GM12801 (cell line): ENCODE results near the gene PRICKLE2.

Source experiments
- TF ChIP-seq, protein P1 (sequence below): IDR thresholded peaks from one replicate; pipeline ENCODE4 v1.5.1; 2011; ENCODE audit warnings: control low read depth; ENCODE audit not compliant: insufficient read length; ENCODE audit errors: extremely low read depth

PRICKLE2 gene

DNA sequence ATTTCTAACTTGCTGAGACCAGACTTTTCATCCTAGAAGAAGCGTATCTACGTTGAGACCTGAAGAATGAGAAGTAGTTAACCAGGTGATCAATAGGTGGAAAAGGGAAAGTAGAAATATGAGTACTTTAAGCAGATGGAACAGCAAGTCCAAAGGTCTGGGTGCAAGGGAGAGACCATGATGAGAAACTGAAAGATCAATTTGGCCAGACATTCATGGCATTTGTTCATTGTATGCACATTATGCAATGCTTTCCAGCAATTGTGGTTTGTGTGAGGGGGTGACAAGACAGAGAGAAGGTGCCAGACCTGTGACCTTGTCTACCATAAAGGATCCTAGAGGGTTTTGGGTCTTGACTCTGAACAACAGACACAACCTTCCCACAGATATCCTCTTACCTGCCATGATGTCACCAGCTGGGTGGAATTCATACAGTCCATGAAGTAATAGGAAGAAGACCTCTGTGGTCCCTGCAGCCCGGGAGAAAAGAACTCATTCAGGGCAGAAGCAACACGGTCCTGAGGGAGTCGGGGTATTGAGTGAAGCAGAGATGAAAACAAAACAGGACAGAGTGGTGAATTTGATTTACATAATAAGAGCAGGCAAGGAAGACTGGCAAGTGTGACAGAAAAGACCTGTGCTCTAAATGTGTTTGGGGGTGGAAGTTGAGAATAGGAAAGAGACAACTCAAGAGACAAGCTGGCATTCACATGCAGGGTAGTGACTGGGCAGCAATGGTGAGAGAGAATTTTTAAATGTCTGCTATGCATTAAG lies 138.6 kb downstream of the PRICKLE2 start:
- TF ChIP-seq, protein P1, sequence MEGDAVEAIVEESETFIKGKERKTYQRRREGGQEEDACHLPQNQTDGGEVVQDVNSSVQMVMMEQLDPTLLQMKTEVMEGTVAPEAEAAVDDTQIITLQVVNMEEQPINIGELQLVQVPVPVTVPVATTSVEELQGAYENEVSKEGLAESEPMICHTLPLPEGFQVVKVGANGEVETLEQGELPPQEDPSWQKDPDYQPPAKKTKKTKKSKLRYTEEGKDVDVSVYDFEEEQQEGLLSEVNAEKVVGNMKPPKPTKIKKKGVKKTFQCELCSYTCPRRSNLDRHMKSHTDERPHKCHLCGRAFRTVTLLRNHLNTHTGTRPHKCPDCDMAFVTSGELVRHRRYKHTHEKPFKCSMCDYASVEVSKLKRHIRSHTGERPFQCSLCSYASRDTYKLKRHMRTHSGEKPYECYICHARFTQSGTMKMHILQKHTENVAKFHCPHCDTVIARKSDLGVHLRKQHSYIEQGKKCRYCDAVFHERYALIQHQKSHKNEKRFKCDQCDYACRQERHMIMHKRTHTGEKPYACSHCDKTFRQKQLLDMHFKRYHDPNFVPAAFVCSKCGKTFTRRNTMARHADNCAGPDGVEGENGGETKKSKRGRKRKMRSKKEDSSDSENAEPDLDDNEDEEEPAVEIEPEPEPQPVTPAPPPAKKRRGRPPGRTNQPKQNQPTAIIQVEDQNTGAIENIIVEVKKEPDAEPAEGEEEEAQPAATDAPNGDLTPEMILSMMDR: no peak

DNA sequence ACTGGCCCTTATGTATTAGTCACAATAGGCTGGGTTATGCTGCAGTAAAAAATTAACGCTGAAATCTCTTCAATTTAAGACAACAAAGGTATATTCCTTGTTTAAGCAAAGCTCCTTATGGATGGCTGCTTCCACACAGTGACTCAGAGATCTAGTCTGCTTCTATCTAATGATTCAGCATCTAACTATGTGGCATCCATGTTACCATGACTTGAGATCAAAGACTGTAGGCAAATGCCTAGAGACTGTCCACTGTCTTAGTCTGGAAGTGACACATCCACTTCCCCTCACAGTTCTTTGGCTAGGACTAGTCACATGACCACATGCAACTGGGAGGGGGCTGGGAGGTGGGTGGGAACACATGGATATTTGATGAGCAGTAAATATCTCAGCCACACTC lies 140.6 kb downstream of the PRICKLE2 start:
- TF ChIP-seq, protein P1: no peak

DNA sequence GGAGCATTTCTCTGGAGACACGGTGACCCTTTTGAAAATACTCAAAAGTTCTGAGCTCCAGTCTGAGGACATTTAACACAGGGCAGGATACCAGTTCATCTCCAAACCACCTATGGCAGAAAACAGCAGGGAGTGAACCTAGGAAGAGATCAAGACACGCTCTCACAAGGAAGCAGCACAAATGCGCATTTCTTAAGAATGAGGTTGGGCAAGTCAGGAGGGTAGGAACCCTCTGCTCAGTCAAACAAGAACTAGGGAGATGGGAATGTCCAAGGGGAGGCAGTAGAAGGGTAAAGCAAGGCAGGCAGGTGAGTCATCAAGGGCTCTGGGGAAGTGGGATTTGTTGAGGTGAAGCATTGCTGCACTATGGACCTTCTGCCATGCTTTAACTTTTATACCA lies 141.7 kb downstream of the PRICKLE2 start:
- TF ChIP-seq, protein P1: no peak

DNA sequence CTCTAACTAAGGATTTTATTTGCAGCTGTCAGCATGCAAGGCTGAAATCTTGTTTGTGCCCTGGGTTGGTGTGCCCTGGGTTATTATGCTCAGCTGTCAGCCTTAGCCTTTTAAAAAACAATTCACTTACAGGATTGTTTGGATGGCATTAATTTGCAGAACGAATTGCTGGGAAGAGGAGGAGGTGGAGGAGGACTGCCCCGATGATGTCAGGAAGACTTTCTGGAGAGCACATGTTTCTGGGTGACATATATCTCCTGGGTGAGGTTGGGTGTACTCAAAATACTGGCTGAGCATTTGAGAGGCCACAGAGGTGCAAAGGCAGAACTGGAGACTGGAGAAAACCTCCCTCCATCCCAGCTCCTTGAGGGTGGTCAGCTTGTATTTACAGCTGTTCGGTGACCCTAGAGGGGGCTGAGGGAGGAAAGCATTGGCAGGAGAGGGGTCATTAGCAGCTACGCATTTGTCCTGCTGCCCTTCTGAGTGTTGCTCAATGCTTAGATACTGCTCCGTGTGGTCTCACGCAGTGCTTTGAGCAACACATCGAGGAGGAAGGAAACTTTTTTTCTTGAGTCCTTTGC lies 142.2 kb downstream of the PRICKLE2 start:
- TF ChIP-seq, protein P1: no peak

DNA sequence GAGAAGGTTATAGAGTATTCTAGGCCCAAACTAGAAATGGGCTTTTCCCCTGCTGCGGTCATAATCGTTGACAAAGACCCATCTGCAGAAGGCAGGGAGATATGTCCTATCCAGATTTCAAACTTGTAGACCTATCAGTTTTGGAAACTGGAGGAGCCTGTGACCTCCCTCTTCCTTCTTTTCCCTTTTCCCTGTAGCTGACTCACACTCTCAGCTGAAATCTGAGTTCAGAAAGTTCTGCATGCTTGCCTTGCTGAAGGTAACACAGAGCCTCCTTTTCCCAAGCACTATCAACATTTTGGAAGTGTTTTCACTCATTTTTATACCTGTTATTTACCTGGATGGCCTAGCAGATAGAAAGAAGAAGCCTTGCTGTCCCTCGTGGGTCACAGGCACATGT lies 142.9 kb downstream of the PRICKLE2 start:
- TF ChIP-seq, protein P1: no peak

DNA sequence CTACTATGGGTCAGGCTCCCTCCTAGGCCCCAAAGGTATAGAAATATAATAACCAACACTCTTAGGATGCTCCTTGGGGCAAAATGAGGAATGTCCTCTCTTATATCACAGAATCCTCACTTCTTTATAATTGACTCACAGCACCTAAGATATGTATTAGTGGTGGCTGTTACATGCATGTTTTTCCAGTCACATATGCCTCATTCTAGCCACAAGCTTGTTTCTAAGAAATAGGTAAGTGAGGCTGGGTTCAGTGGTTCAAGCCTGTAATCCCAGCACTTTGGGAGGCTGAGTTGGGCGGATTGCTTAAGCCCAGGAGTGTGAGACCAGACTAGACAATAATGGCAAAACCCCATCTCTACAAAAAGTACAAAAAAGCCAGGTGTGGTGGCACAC lies 144.0 kb downstream of the PRICKLE2 start:
- TF ChIP-seq, protein P1: no peak

DNA sequence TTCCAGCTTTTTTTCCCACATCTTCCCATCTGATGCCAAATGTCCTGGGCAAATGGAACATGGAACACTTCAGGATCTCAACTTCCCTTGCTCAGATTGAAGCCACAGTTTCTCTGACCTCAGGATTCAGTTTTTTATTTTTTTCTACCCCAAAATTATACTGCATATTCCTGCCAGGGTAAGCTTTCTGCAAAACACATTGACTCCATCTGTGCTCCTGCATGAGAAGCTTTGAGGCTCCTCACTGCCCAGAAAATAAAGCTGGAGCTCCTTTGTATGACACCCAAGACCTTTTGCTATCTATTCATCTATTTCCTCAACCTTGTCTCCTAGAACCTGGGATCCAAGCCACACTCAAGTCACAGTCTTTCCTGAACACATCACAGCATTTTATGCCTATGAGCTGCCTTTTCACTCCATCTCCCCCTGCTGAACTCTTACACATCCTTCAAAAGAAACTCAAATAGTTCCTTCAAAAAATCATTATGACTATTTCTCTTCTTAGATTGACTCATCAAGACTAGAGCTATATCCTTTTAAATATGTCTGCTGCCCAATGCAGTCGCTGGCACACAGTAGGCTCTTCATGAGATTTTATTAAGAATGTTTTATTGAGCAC lies 144.5 kb downstream of the PRICKLE2 start:
- TF ChIP-seq, protein P1: no peak
